ENCODE data around the gene EPG5. TPM values are rescaled to one million over a fixed set of nuclear protein-coding genes. Genes with fewer than 3 reads are reported as not detected.

Gene EPG5
- total and polyA plus RNA-seq, 3 donors from 2014 or later, result 19.0 to 66.4 (median 55.7) TPM

DNA sequence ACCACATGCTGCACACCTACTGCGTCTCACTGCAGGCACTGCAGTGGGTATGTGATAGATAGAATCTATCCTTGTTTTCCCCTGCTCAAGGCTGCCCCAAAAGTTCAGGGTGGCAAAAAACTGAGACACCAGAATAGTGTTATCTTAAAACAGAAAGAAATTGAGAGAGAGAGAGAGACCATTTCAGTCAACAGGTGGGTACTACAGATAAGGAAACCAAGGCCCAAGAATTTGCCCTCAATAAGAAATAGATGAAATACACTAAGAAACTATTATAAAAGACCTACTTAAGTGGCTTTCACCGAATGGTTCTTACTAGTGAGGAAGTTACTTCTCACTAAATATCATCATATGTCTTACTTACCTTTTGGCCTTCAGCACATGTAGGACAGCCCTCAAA lies 27.9 kb downstream of the EPG5 start:
- Histone ChIP-seq H3K4me3 (no peak overlapping the region), H3K4me1 (no peaks in the 10 kb centered on the region), H3K9me3 (no peaks in the 10 kb centered on the region), H3K36me3 (ENCODE audit: low read depth, missing control alignments) (no peaks in the 10 kb centered on the region), H3K27ac (no peak overlapping the region), H3K27me3 (no peaks in the 10 kb centered on the region)
- TF ChIP-seq POLR2A (IDR thresholded peaks at IDR 0.05) (no peak), CTCF (IDR thresholded peaks at IDR 0.05) (no peak)
- intact Hi-C loops (cut with DNase I; ENCODE audit: low total_unique reads), result no loop called here
- no peak for DNase-seq
- WGBS, 2 donors, result 89 to 94% methylated on average over 2 of the region's 2 CpGs

- H3K36me3 ChIP-seq (ENCODE audit: low read depth, missing control alignments), result no peaks in the 10 kb centered on the region
- DNase-seq, result no peak
- intact Hi-C loops (cut with DNase I; ENCODE audit: low total_unique reads), result no loop called here
Observed at GRCh38 chr18:45938488-45938935, 28.6 kb downstream of the EPG5 start.

DNA sequence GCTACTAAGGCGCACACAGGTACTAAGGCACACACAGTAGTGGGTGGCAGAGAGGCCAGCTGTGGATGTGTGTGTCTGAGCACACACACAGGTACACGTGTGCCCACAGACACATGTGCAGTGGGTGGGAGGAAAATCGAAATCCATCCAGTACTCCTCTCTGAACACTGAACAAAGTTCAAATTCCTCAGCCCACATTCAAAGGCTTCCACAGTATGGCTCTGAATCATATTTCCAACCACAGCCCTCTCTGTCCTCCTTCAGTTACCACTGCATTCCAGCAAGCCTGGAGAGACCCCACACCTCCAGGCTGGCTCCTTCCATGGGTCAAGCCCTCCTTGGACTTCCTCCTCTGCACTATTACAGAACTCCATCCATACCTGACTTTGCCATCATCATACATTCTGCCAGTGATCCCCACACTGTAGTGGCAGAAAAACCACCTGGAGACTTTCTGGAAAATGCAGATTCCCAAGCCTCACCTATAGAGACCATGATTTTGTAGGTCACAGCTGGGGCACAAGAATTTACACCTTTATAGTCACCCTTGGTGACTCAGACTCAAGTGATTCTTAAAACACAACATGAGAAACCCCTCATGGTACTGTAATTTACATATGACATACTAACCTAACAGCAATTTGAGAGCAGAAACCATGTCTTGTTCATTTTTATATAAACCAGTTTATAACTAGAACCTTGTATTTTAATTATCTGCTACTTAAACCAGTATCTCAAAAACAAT lies 31.4 kb downstream of the EPG5 start:
- WGBS, 2 donors, result 76 to 96% methylated on average over 3 of the region's 3 CpGs
- Histone ChIP-seq H3K36me3 (ENCODE audit: low read depth, missing control alignments) (no peaks in the 10 kb centered on the region), H3K4me1 (no peaks in the 10 kb centered on the region), H3K4me3 (no peak overlapping the region), H3K27ac (no peak overlapping the region), H3K9me3 (no peaks in the 10 kb centered on the region), H3K27me3 (no peaks in the 10 kb centered on the region)
- intact Hi-C loops (cut with DNase I; ENCODE audit: low total_unique reads), result no loop called here
- DNase-seq, result no peak
- TF ChIP-seq CTCF (IDR thresholded peaks at IDR 0.05), result no peak

More at GRCh38 chr18:45938488-45938935, 28.6 kb downstream of the EPG5 start:
- TF ChIP-seq CTCF (IDR thresholded peaks at IDR 0.05), result no peak
- no peak for TF ChIP-seq POLR2A (IDR thresholded peaks at IDR 0.05)
- Histone ChIP-seq H3K27me3 (no peaks in the 10 kb centered on the region), H3K27ac (no peak overlapping the region), H3K4me3 (no peak overlapping the region), H3K9me3 (no peaks in the 10 kb centered on the region), H3K4me1 (no peaks in the 10 kb centered on the region)
- WGBS, 2 donors, result 57 to 96% methylated on average over 2 of the region's 2 CpGs

DNA sequence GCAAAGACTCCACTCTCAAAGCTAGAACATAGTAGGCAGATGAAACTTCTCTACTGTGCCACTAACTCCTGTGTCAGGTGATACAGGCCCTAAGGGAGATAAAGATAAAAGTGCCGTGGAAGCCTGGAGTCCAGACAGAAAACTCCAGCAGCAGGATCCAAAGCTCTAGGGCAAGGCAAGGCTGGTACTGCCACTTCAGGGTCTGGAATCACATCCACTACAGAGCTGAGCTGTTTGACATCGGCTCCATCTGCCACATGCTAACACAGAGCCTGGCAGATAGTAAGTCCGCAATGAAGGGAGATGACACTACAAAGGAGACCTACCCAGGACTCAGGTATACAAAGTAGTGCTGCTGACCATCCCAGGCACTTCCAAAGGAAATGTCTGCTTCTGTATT lies 34.4 kb downstream of the EPG5 start:
- no peak overlapping the region for H3K27ac ChIP-seq
- intact Hi-C loops (cut with DNase I; ENCODE audit: low total_unique reads), result no loop called here
- H3K27me3 ChIP-seq, result no peaks in the 10 kb centered on the region
- no peak for DNase-seq
- no peak overlapping the region for H3K4me3 ChIP-seq
- H3K9me3 ChIP-seq, result no peaks in the 10 kb centered on the region
- TF ChIP-seq POLR2A (IDR thresholded peaks at IDR 0.05) (no peak), CTCF (IDR thresholded peaks at IDR 0.05) (no peak)
- no peaks in the 10 kb centered on the region for H3K4me1 ChIP-seq
- H3K36me3 ChIP-seq (ENCODE audit: low read depth, missing control alignments), result no peaks in the 10 kb centered on the region
- 79 to 80% methylated on average over 3 of the region's 3 CpGs for WGBS, 2 donors

- Histone ChIP-seq H3K4me1 (no peaks in the 10 kb centered on the region), H3K9me3 (no peaks in the 10 kb centered on the region), H3K4me3 (no peak overlapping the region), H3K27ac (no peak overlapping the region), H3K36me3 (ENCODE audit: low read depth, missing control alignments) (no peaks in the 10 kb centered on the region), H3K27me3 (no peaks in the 10 kb centered on the region)
- WGBS, 2 donors, result 89% methylated on average over 2 of the region's 2 CpGs
- intact Hi-C loops (cut with DNase I; ENCODE audit: low total_unique reads), result no loop called here
- TF ChIP-seq POLR2A (IDR thresholded peaks at IDR 0.05), result no peak
- TF ChIP-seq CTCF (IDR thresholded peaks at IDR 0.05), result no peak
- no peak for DNase-seq
Observed at GRCh38 chr18:45930963-45931362, 36.2 kb downstream of the EPG5 start.
